ENCODE measurements around the gene PDE6B.
A peak's percentile ranks its signal among the peaks of the same experiment; 100 is the strongest.

Gene PDE6B

DNA sequence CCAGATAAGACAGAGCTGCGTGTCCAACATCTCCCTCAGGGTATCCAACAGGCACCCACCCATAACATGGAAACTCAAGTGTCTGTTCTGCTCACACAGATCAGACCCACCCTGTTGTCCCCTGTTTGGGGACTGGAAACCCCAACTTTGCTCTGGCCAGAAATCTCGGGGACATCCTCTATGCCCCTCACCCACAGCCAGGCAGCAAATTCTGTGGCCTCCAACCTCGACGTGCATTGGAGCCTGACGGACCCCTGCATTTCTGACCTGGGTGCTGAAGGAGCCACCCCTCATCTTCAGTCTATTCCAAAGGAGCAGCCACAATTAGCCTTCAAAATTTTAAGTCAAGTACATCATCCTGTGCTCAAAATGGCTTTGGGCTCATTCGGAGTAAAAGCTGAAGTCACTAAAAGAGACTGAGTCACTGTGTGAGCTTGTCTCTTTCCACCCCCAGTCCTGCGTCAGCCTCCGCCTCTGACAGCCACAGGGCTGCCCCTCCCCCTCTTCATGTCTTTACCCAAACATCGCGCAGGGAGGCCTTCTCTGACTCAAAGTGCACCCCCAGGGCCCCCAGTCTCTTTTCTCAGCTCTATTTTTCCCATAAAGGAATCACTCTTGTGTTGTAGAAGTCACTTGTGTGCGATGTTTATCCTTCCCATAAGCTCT is 24.4 kb upstream of the PDE6B start:
- peak; percentile 50 for DNase-seq (ENCODE audit: low read depth)

DNA sequence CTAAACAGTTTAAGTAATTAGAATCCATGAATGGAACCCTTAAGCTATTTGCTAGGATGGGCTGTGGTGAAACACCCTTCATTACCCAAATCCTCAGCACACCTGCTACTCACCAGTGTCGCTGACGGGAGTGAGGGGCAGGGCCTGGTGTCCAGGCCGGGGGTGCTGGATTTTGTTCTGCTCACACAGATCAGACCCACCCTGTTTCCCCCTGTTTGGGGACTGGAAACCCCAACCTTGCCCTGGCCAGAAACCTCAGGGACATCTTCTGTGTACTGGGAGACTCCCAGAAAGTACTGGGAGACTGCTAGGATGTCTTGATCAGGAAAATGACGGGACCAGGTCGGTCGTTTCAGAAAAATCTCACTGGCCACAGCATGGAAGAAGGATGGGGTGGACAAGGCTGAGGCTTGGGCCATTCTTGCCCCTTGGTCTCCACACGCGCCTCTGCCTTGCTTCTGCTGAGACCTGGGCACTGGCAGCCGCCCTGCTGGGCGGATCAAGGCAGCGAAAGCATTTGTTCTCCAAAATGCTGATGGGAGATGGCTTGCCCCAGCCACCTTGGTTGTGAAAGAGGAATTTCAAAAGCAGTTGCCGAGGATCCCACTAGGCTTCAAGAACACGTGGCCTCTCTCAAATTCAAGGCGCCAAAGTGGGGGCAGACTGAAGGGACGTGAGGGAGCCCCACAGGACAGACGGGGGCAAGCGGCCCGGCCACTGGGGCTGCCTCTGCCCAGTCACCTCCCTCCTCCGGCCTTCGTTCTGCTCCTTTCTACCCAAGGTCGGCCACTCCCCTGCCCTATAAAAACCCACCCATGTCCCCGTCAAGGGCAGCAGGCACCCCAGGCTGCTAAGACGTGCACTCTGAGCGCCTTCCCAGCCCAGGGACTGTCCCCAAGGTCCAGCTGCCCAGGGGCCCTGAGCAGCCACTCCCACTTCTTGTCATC is 23.5 kb upstream of the PDE6B start:
- DNase-seq (ENCODE audit: low read depth), result no peak

GRCh38 chr4:602559-602942 is 22.8 kb upstream of the PDE6B start:
- DNase-seq (ENCODE audit: low read depth), result peak; percentile 73

DNA sequence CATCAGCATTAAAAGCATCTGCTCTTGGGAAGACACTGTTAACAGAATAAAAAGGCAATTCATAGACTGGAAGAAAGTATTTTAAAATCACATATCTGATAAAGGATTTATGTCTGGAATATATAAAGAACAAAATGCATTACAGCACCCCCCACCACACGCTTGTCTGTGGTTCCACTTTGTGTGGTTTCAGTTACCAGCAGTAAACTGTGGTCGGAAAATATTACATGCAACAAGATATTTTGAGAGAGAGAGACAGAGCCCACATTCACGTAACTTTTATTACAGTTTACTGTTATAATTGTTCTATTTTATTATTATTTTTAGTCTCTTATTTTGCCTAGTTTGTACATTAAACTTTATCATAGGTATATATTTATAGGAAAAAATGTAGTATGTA is 21.2 kb upstream of the PDE6B start:
- DNase-seq (ENCODE audit: low read depth), result no peak

DNA sequence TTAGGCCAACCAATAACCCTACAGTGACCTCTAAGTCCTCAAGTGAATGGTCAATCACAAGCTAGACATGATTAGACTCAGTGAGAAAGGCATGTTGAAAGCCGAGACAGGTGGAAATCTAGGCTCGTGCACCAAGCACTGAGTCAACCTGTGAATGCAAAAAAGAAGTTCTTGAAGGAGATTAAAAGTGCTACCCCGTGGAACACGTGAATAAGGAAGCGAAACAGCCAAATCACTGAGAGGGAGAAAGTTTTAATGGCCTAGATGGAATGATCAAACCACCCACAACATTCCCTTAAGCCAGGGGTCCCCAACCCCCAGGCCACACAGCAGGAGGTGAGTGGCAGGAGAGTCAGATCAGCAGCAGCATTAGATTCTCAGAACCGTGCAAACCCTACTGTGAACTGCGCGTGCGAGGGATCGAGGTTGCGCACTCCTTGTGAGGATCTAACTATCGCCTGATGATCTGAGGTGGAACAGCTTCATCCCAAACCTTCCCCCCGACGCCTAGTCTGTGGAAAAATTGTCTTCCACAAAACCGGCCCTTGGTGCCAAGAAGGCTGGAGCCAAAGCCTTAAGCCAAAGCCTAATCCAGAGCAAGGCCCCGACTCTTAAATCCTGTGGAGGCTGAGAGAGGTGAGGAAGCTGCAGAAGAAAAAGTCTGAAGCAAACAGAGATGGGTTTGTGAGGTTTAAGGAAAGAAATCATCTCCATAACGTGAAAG is 19.5 kb upstream of the PDE6B start:
- no peak for DNase-seq (ENCODE audit: low read depth)

DNA sequence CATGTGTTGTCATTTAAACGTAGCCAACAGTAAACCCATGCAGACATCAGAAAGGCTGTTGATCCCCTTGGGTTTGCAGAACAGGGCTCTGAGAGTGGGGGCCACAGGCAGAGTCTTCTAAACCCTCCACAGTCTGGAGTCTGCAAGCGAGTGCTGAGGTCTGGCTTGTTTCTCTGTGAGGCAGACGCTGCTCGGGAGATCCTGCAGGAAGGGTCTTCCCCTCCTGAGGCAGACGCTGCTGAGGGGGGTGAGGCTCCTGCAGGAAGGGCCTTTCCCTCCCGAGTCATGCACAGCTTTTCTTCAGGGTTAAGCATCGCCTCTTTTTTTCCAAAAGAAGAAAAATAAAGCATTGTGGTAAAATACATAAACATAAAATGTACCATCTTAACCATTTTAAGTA is 17.1 kb upstream of the PDE6B start:
- DNase-seq (ENCODE audit: low read depth), result no peak

DNA sequence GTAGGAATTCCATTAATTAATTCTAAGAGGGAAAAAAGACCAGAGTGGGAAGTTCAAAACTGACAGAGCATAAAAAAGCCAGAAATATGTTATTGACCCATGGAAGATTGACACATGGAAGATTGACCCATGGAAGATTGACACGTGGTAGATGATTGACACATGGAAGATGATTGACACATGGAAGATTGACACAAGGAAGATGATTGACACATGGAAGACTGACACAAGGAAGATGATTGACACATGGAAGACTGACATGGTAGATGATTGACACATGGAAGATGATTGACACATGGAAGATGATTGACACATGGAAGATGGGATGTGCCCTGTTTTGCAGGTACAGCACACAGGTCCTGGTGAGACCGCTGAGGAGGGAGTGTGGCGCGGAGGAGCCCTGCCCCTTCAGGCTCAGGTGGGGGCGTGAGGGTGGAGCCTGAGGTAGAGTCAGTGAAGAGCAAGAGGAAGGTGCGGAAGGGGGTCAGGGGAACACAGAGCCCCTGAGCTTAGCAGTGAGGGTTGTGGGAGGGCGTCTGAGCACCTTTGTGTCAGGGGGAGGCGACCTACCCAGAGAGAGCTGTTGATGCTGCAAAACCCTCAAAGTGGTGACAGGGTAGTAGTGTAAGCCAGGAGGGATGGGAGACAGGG is 15.8 kb upstream of the PDE6B start:
- DNase-seq (ENCODE audit: low read depth), result no peak

DNA sequence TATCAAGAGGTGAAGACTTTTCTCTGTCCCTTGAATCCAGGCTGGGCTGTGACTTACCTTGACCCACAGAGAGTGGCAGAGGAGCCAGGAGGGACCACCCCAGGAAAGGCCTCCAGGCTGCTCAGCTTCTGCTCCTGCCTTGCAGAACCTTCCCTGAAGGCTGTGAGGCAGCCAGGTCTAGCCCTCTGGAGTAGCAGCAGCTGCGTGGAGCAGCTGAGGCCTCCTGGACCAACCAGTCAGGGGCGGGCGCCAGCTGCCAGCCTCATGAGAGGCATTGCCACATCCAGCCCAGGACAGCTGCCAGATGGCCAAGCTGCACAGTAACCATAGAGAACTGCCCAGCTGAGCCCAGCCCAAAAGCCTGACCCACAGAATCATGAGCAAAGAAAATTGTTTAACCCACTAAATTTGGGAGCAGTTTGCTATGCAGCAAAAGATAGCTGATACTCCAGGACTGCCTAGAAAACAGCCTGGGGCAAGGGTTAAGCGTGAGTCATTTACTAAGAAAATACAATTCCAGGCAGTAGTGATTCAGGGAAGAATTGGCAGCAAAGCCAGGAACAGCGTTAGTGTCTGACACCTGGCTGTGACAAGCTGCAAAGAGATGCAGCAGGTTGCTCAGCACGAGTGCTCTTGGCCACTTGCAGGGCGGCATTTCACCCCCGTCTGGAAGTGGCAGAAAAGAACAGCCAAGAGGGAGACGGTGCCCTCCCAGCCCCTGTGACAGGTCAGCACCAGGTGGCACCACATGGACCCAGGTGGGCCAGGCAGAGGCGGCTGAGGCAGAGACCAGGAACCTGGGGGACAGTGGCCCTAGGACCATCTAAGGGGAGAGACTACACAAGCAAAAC is 14.7 kb upstream of the PDE6B start:
- DNase-seq (ENCODE audit: low read depth), result no peak

- no peak for DNase-seq (ENCODE audit: low read depth)
Observed at GRCh38 chr4:612052-612748, 13.2 kb upstream of the PDE6B start.

DNA sequence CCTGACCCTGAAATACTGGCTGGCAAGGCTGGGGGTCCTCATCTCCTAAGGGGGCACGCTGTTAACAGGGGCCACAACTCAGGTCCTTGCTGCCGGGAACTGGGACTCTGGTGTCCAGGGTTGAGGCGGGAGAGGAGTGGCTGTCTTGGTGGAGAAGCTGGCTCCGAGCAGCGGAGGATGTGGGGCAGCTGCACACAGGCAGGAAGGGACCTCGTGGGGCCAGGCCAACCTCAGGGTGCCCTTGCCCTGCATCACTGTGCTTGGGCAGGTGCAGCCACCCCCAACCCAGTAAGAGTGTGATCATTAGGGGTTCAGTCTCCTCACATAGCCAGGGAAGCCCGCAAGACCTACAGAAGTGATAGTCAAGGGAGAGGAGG is 12.6 kb upstream of the PDE6B start:
- DNase-seq (ENCODE audit: low read depth), result no peak

- no peak for DNase-seq (ENCODE audit: low read depth)
Observed at GRCh38 chr4:613126-613525, 12.2 kb upstream of the PDE6B start.

DNA sequence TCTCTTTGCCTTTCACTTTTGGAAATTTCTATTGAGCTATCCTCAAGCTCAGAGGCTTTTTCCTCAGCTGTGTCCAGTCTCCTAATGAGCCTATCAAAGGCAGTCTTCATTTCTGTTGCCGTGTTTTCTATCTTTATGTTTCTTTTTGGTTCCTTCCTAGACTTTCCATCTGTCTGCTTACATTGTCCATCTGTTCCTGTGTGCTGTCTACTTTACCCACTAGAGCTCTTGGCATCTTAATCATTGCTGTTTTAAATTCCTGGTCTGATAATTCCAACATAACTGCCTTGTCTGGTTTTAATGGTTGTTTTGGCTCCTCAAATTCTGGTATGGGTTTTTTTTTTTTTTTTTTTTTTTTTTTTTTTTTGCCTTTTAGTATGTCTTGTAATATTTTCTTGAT is 9.3 kb upstream of the PDE6B start:
- DNase-seq (ENCODE audit: low read depth), result no peak

- DNase-seq (ENCODE audit: low read depth), result no peak
Observed at GRCh38 chr4:616911-617643, 8.3 kb upstream of the PDE6B start.

- DNase-seq (ENCODE audit: low read depth), result no peak
Observed at GRCh38 chr4:617644-618641, 7.4 kb upstream of the PDE6B start.

GRCh38 chr4:620201-620600 is 5.2 kb upstream of the PDE6B start:
- DNase-seq (ENCODE audit: low read depth), result no peak

DNA sequence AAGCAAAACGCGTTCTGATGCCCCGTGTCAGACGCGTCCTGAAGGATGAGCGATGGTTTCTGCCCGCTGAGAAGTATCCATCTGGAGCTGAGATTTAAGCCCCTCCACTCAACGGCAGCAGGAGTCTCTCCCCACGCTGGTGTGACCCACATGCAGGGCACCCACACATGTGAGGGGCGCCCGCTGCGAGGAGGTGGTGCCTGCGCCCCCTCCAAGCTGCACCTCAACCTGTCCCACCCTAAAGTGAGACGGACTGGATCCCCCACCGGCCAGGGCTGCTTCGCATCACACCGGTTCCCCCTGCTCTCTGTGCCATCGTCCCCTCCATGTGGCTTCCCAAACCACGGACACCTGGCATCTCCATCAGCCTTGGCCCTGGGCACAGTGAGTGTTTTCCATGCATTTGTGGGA is 4.5 kb upstream of the PDE6B start:
- DNase-seq (ENCODE audit: low read depth), result no peak

- no peak for DNase-seq (ENCODE audit: low read depth)
Observed at GRCh38 chr4:621296-622070, 3.9 kb upstream of the PDE6B start.
